Panc1 (cell line): ENCODE results near the gene EMD. TPM values are rescaled to one million over a fixed set of nuclear protein-coding genes. Genes with fewer than 3 reads are reported as not detected.
A peak's percentile ranks its signal among the peaks of the same experiment; 100 is the strongest.

Experiments
- ATAC-seq: fragments of 200-7000 bp; cut with Tn5 transposase; 2 replicates; pipeline ENCODE4 v1.9.1; 2020; ENCODE audit warnings: mild to moderate bottlenecking, moderate library complexity
- BruUV-seq: library from RNA; stranded (reverse); fragments of 400-500 nt; replicated peaks from 2 replicates; lab custom pipeline; 2021; lab: Mats Ljungman, UMichigan
- CTCF ChIA-PET: fragments of 300-600 bp; sonication (Branson Sonifier 250); formaldehyde crosslinking; loops from one replicate; lab custom pipeline; 2022; ENCODE audit warnings: antibody characterized with exemption; lab: Charles Lee
- POLR2A ChIA-PET: fragments of 300-600 bp; sonication (Branson Sonifier 250); formaldehyde crosslinking; loops from one replicate; lab custom pipeline; 2022; ENCODE audit warnings: antibody characterized with exemption; lab: Charles Lee
- DNase-seq: peaks from one replicate; pipeline ENCODE4 v3.0.0-alpha.2; 2010; ENCODE audit warnings: low read depth, low spot score
- H3K27ac ChIP-seq: 2 replicates; pipeline ENCODE4 v1.5.1; 2011; ENCODE audit warnings: mild to moderate bottlenecking, low read length, inconsistent platforms
- H3K27me3 ChIP-seq: fragments of 200-500 bp; sonication (Bioruptor generic); 2 replicates; pipeline ENCODE4 v1.6.0; 2014; ENCODE audit warnings: low read length, inconsistent platforms; ENCODE audit not compliant: control insufficient read depth, insufficient read depth
- H3K36me3 ChIP-seq: fragments of 200-500 bp; sonication (Bioruptor generic); 2 replicates; pipeline ENCODE4 v1.5.1; 2014; ENCODE audit warnings: inconsistent platforms, mild to moderate bottlenecking, low read length, moderate library complexity; ENCODE audit not compliant: control insufficient read depth, insufficient read depth
- H3K4me1 ChIP-seq: 2 replicates; pipeline ENCODE4 v1.5.1; 2011; ENCODE audit warnings: inconsistent platforms, mild to moderate bottlenecking, low read length, moderate library complexity; ENCODE audit not compliant: control insufficient read depth, insufficient read depth
- H3K4me3 ChIP-seq, 2 experiments: 2 replicates each; pipeline ENCODE4 v1.5.1; 2011 to 2012; ENCODE audit warnings: low read depth in 2 of 2, low read length in 2 of 2, mild to moderate bottlenecking in 2 of 2, inconsistent platforms in 1 of 2, moderate library complexity in 1 of 2
- H3K9me3 ChIP-seq: fragments of 200-500 bp; sonication (Bioruptor generic); 2 replicates; pipeline ENCODE4 v1.5.1; 2014; ENCODE audit warnings: low read depth, mild to moderate bottlenecking, inconsistent platforms, low read length, moderate library complexity; ENCODE audit not compliant: control insufficient read depth, insufficient read depth
- CTCF ChIP-seq: fragments of 450-650 bp; IDR thresholded peaks from 2 replicates; pipeline ENCODE4 v1.5.1; 2017; ENCODE audit warnings: mild to moderate bottlenecking
- POLR2AphosphoS5 ChIP-seq: IDR thresholded peaks from 2 replicates; pipeline ENCODE4 v1.6.1; 2012; ENCODE audit warnings: mild to moderate bottlenecking, low read depth, low read length, moderate library complexity
- REST ChIP-seq, 2 experiments: IDR thresholded peaks; 2 replicates each; pipeline ENCODE4 v1.6.1; 2011 to 2012; ENCODE audit warnings: low read depth in 2 of 2, control low read depth in 1 of 2, low read length in 1 of 2, mild to moderate bottlenecking in 1 of 2, moderate library complexity in 1 of 2; ENCODE audit not compliant: insufficient read depth in 1 of 2
- SIN3A ChIP-seq: IDR thresholded peaks from 2 replicates; pipeline ENCODE4 v1.6.1; 2012; ENCODE audit warnings: low read depth, mild to moderate bottlenecking, low read length, moderate library complexity, borderline replicate concordance; ENCODE audit not compliant: insufficient read depth
- TCF7L2 ChIP-seq: IDR thresholded peaks from 2 replicates; pipeline ENCODE4 v1.6.1; 2011; ENCODE audit warnings: mild to moderate bottlenecking, low read depth, low read length, inconsistent platforms
- in situ Hi-C: cut with HindIII; loops from 2 replicates; pipeline ENCODE4 v1.10.0; 2016; ENCODE audit warnings: low sequenced_read_pairs, low pct_unique_long_range_greater_than_20kb
- intact Hi-C: fragments of 100-400 bp; cut with micrococcal nuclease; formaldehyde crosslinking; loops from one replicate; pipeline ENCODE4 v1.10.0; 2022; ENCODE audit not compliant: unreplicated experiment
- total RNA-seq: library from RNA; stranded (reverse); gene quantifications from one replicate; pipeline ENCODE4 v1.2.1, GENCODE V29; 2021; ENCODE audit not compliant: unreplicated experiment

Gene EMD
- total RNA-seq, 1 experiment from 2014 or later, result 178 TPM

- POLR2A ChIA-PET, result interaction anchor here (0.6 kb wide), 1 partner anchor 84 kb away, joined by 3 read pairs; no protein-coding TSS in a partner anchor
- Histone ChIP-seq H3K4me3 (no peak overlapping the region), H3K9me3 (no peaks in the 10 kb centered on the region), H3K36me3 (peaks cover 6% of the 10 kb centered on the region), H3K27me3 (no peaks in the 10 kb centered on the region), H3K4me1 (peaks cover 26% of the 10 kb centered on the region), H3K27ac (peak overlapping the region; percentile 18; the same call in 1 of the 2 replicates)
- ATAC-seq (no peak), DNase-seq (no peak)
- CTCF ChIA-PET, result no interaction called here
- intact Hi-C loops (no loop called here), in situ Hi-C loops (no loop called here)
- no peak for TF ChIP-seq CTCF
- no peak for TF ChIP-seq SIN3A
- TF ChIP-seq REST (IDR thresholded peaks at IDR 0.05; ENCODE audit: insufficient read depth in 1 of 2, low read depth in 2 of 2, low read length in 1 of 2), result no peak
- no peak for TF ChIP-seq TCF7L2
- no peak for TF ChIP-seq POLR2AphosphoS5
- BruUV-seq, result no TSS peak
Observed at GRCh38 chrX:154430916-154431315, 51.8 kb downstream of the EMD start.

Other genes with a start within 250 kb of the EMD start
- gene OPN1LW, start 235.1 kb upstream of the EMD start, total RNA-seq, result not detected
- not detected for gene OPN1MW, start 196.7 kb upstream of the EMD start, total RNA-seq
- gene OPN1MW2, start 159.5 kb upstream of the EMD start, total RNA-seq, result not detected
- not detected for gene OPN1MW3, start 121.7 kb upstream of the EMD start, total RNA-seq
- not detected for gene TEX28, start 84.2 kb upstream of the EMD start, total RNA-seq
- not detected for gene TKTL1, start 83.5 kb upstream of the EMD start, total RNA-seq
- 920 TPM for gene FLNA, start 4.7 kb upstream of the EMD start, total RNA-seq
- gene RPL10, start 19.1 kb downstream of the EMD start, total RNA-seq, result 2,466 TPM
- gene DNASE1L1, start 30.0 kb downstream of the EMD start, total RNA-seq, result 60.4 TPM
- 113 TPM for gene TAFAZZIN, start 32.2 kb downstream of the EMD start, total RNA-seq
- gene ATP6AP1, start 49.4 kb downstream of the EMD start, total RNA-seq, result 221 TPM
- 317 TPM for gene GDI1, start 57.9 kb downstream of the EMD start, total RNA-seq
- 225 TPM for gene FAM50A, start 64.8 kb downstream of the EMD start, total RNA-seq
- 128 TPM for gene PLXNA3, start 79.0 kb downstream of the EMD start, total RNA-seq
- gene LAGE3, start 100.0 kb downstream of the EMD start, total RNA-seq, result 175 TPM
- gene UBL4A, start 107.3 kb downstream of the EMD start, total RNA-seq, result 65.4 TPM
- 64.1 TPM for gene SLC10A3, start 111.3 kb downstream of the EMD start, total RNA-seq
- gene FAM3A, start 136.9 kb downstream of the EMD start, total RNA-seq, result 88.8 TPM
- gene G6PD, start 167.6 kb downstream of the EMD start, total RNA-seq, result 615 TPM
- 76.3 TPM for gene IKBKG, start 168.3 kb downstream of the EMD start, total RNA-seq
- not detected for gene CTAG1A, start 205.8 kb downstream of the EMD start, total RNA-seq
- gene CTAG1B, start 240.0 kb downstream of the EMD start, total RNA-seq, result not detected